OCI-LY7 (cell line): Measurements from ENCODE around the gene CRABP2. TPM values are rescaled to one million over a fixed set of nuclear protein-coding genes. Genes with fewer than 3 reads are reported as not detected.

Experiments used
- BruUV-seq: library from RNA; stranded (reverse); fragments of 400-500 nt; replicated peaks from 2 replicates; lab custom pipeline; 2021; lab: Mats Ljungman, UMichigan
- CTCF ChIA-PET: fragments of 300-600 bp; sonication (Branson Sonifier 250); formaldehyde crosslinking; loops from one replicate; lab custom pipeline; 2022; ENCODE audit warnings: antibody characterized with exemption; ENCODE audit not compliant: unreplicated experiment; lab: Charles Lee
- POLR2A ChIA-PET: fragments of 300-600 bp; sonication (Branson Sonifier 250); formaldehyde crosslinking; loops from one replicate; lab custom pipeline; 2022; ENCODE audit warnings: antibody characterized with exemption; lab: Charles Lee
- DNase-seq: peaks from one replicate; pipeline ENCODE4 v3.0.0-alpha.2; 2015; ENCODE audit warnings: low spot score
- H2AFZ ChIP-seq: fragments of 200-600 bp; sonication (generic), shearing (Covaris generic); 2 replicates; pipeline ENCODE4 v1.6.1; 2014; ENCODE audit warnings: mild to moderate bottlenecking, antibody characterized with exemption, low read length, moderate library complexity
- H3K27ac ChIP-seq: fragments of 200-600 bp; sonication (generic); 2 replicates; pipeline ENCODE4 v1.5.1; 2014; ENCODE audit warnings: mixed run types, low read depth, mild to moderate bottlenecking, moderate library complexity, low read length, inconsistent platforms; ENCODE audit not compliant: poor library complexity, severe bottlenecking
- H3K36me3 ChIP-seq: fragments of 200-600 bp; sonication (generic); 2 replicates; pipeline ENCODE4 v1.6.1; 2014; ENCODE audit warnings: mild to moderate bottlenecking, antibody characterized with exemption, low read length, moderate library complexity, mixed read lengths; ENCODE audit not compliant: insufficient read depth
- H3K4me1 ChIP-seq: fragments of 200-600 bp; sonication (generic); 2 replicates; pipeline ENCODE4 v1.5.1; 2014; ENCODE audit warnings: mild to moderate bottlenecking, low read length; ENCODE audit not compliant: insufficient read depth, poor library complexity, severe bottlenecking
- H3K4me2 ChIP-seq: fragments of 200-600 bp; sonication (generic); 2 replicates; pipeline ENCODE4 v1.6.1; 2014; ENCODE audit warnings: mild to moderate bottlenecking, low read length
- H3K4me3 ChIP-seq: fragments of 200-600 bp; sonication (generic); 2 replicates; pipeline ENCODE4 v1.5.1; 2014; ENCODE audit warnings: mild to moderate bottlenecking, low read depth, low read length; ENCODE audit not compliant: poor library complexity, severe bottlenecking
- H3K79me2 ChIP-seq: fragments of 200-600 bp; sonication (generic); 2 replicates; pipeline ENCODE4 v1.6.1; 2016; ENCODE audit warnings: low read depth, mild to moderate bottlenecking, low read length, moderate library complexity, mixed read lengths; ENCODE audit not compliant: insufficient read depth
- H3K9me2 ChIP-seq: fragments of 200-600 bp; sonication (generic); 2 replicates; pipeline ENCODE4 v1.6.1; 2016; ENCODE audit warnings: mild to moderate bottlenecking, low read length, mixed read lengths; ENCODE audit not compliant: insufficient read depth
- H3K9me3 ChIP-seq: fragments of 200-600 bp; sonication (generic); 2 replicates; pipeline ENCODE4 v1.6.1; 2014; ENCODE audit warnings: mild to moderate bottlenecking, mixed run types, low read length, mixed read lengths
- H4K20me1 ChIP-seq: fragments of 200-600 bp; sonication (generic); 2 replicates; pipeline ENCODE4 v1.6.1; 2014; ENCODE audit warnings: mild to moderate bottlenecking, antibody characterized with exemption, low read length, moderate library complexity, mixed read lengths; ENCODE audit not compliant: insufficient read depth
- CTCF ChIP-seq: fragments of 200-600 bp; sonication (generic); conservative IDR thresholded peaks from 2 replicates; pipeline ENCODE4 v1.5.1; 2014; ENCODE audit warnings: mild to moderate bottlenecking, antibody characterized with exemption, low read length, moderate library complexity, mixed read lengths
- EZH2phosphoT487 ChIP-seq: fragments of 200-600 bp; sonication (generic); IDR thresholded peaks from 2 replicates; pipeline ENCODE4 v1.6.1; 2018; ENCODE audit warnings: low read depth, borderline replicate concordance, mild to moderate bottlenecking, mixed run types, antibody characterized with exemption, low read length, moderate library complexity, mixed read lengths
- intact Hi-C: fragments of 100-400 bp; cut with micrococcal nuclease; formaldehyde crosslinking; loops from one replicate; pipeline ENCODE4 v1.10.0; 2022; ENCODE audit not compliant: unreplicated experiment
- total RNA-seq, 2 experiments: library from RNA; depleted of rRNA in 1 of 2; stranded (reverse); fragments of >200 nt in 1 of 2; shearing (Covaris generic) in 1 of 2; gene quantifications; 2 replicates each; pipeline ENCODE4 v1.2.3, GENCODE V29; 2014 to 2022

Gene CRABP2
- total RNA-seq, 2 experiments from 2014 or later, result 2.1 to 2.8 TPM

DNA sequence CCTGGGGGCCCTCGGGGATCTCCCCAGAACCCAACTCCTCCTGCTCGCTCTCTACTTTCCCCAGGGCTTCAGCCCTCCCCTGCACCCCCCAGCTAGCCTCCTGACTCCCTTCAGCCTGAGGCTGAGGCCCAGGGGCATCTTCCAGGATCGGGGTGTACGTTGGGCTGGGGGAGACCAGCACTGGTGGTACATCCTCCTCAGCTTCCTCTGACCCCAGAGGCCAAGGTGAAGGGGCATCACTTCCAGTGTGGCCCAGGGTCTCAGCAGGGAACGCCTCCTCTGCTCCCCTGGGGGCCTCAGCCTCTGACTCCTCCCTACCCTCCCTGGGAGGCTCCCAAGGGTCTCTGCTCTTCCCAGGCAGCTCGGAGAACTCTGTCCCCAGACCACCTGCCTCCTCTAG, 35.0 kb downstream of the CRABP2 start:
- no TSS peak for BruUV-seq
- Histone ChIP-seq H3K79me2 (no peaks in the 10 kb centered on the region), H3K9me3 (no peaks in the 10 kb centered on the region), H3K9me2 (no peaks in the 10 kb centered on the region), H3K4me2 (no peak overlapping the region), H3K4me1 (peaks cover 2% of the 10 kb centered on the region), H3K36me3 (no peaks in the 10 kb centered on the region), H2AFZ (no peak overlapping the region), H4K20me1 (no peaks in the 10 kb centered on the region; the same call in 1 of the 2 replicates), H3K27ac (no peak overlapping the region), H3K4me3 (no peak overlapping the region)
- intact Hi-C loops, result no loop called here
- ChIA-PET POLR2A (no interaction called here), CTCF (no interaction called here)
- DNase-seq, result no peak
- TF ChIP-seq EZH2phosphoT487 (no peak), CTCF (no peak)

DNA sequence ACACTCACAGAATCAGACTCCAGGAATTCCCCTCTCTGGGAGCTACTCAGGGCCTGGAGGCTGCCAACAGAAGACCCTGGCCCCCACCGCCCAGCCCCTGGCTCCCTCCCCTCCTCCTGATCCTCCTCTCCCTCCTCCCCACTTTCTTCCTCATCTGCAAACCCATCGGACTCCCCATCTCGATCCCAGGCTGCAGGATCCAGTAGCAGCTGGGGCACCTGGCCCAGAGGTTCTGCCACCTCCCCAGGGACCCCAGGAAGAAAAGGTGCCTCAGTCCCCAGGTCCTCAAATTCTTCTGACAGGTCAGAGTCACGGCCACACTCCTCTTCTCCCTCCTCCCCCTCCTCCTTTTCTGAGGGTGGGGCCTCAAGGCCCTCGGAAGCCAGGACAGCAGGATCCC, 35.6 kb downstream of the CRABP2 start:
- ChIA-PET CTCF (interaction anchor here (0.6 kb wide), 1 partner anchor 9 kb away, joined by 4 read pairs; no protein-coding TSS in a partner anchor), POLR2A (no interaction called here)
- Histone ChIP-seq H3K36me3 (no peaks in the 10 kb centered on the region), H4K20me1 (no peaks in the 10 kb centered on the region; the same call in 1 of the 2 replicates), H3K4me3 (no peak overlapping the region), H3K9me2 (no peaks in the 10 kb centered on the region), H3K27ac (no peak overlapping the region), H3K79me2 (no peaks in the 10 kb centered on the region), H2AFZ (no peak overlapping the region), H3K4me2 (no peak overlapping the region), H3K9me3 (no peaks in the 10 kb centered on the region), H3K4me1 (peaks cover 8% of the 10 kb centered on the region)
- no peak for DNase-seq
- intact Hi-C loops, result no loop called here
- no TSS peak for BruUV-seq
- TF ChIP-seq CTCF, result no peak
- TF ChIP-seq EZH2phosphoT487, result no peak

GRCh38 chr1:156668801-156669637, 36.4 kb downstream of the CRABP2 start:
- no peak overlapping the region for H2AFZ ChIP-seq
- no peaks in the 10 kb centered on the region for H3K79me2 ChIP-seq
- intact Hi-C loops, result no loop called here
- DNase-seq, result no peak
- H3K4me1 ChIP-seq, result peaks cover 15% of the 10 kb centered on the region
- H3K4me2 ChIP-seq, result no peak overlapping the region
- no peaks in the 10 kb centered on the region for H3K9me3 ChIP-seq
- no peaks in the 10 kb centered on the region for H3K36me3 ChIP-seq
- no peaks in the 10 kb centered on the region for H3K9me2 ChIP-seq
- no peak overlapping the region for H3K4me3 ChIP-seq
- ChIA-PET CTCF (no interaction called here), POLR2A (no interaction called here)
- BruUV-seq, result no TSS peak
- TF ChIP-seq CTCF (no peak), EZH2phosphoT487 (no peak)
- no peak overlapping the region for H3K27ac ChIP-seq
- peaks cover 4% of the 10 kb centered on the region; the same call in 1 of the 2 replicates for H4K20me1 ChIP-seq
